Keratinocyte (primary cell): Measurements from ENCODE around the gene ADPRH. TPM values are rescaled to one million over a fixed set of nuclear protein-coding genes. Genes with fewer than 3 reads are reported as not detected.

Experiments
- DNase-seq: peaks from one replicate; pipeline ENCODE4 v3.0.0-alpha.2; 2011; ENCODE audit warnings: low read depth, missing footprints, low spot score
- FAIRE-seq: peaks from 2 replicates; lab custom pipeline; 2011; peaks lifted over from hg19 to GRCh38; lab: Jason Lieb, UNC
- H2AFZ ChIP-seq: 2 replicates; pipeline ENCODE4 v1.6.0; 2012; ENCODE audit warnings: low read length, control low read depth, inconsistent platforms; ENCODE audit not compliant: control insufficient read depth
- H3K27ac ChIP-seq: 2 replicates; pipeline ENCODE4 v1.5.1; 2011; ENCODE audit warnings: low read length; ENCODE audit not compliant: control insufficient read depth, insufficient read depth
- H3K27me3 ChIP-seq: 3 replicates; pipeline ENCODE4 v1.6.0; 2011; ENCODE audit warnings: low read length; ENCODE audit not compliant: control insufficient read depth, insufficient read depth; ENCODE audit errors: extremely low read depth
- H3K36me3 ChIP-seq, 2 experiments: 2 replicates in 1 of 2; 3 replicates in 1 of 2; pipeline ENCODE4 v1.5.1; 2011; ENCODE audit warnings: low read length in 2 of 2, mild to moderate bottlenecking in 1 of 2; ENCODE audit not compliant: control insufficient read depth in 2 of 2, insufficient read depth in 2 of 2; ENCODE audit errors: extremely low read depth in 1 of 2
- H3K4me1 ChIP-seq: 3 replicates; pipeline ENCODE4 v1.5.1; 2011; ENCODE audit warnings: low read length; ENCODE audit not compliant: control insufficient read depth, insufficient read depth; ENCODE audit errors: extremely low read depth
- H3K4me2 ChIP-seq: 3 replicates; pipeline ENCODE4 v1.6.0; 2011; ENCODE audit warnings: low read depth, low read length; ENCODE audit not compliant: control insufficient read depth, insufficient read depth; ENCODE audit errors: extremely low read depth
- H3K4me3 ChIP-seq, 3 experiments: fragments of 200-600 bp in 1 of 3; sonication (generic) in 1 of 3; 2 replicates in 2 of 3; 3 replicates in 1 of 3; pipeline ENCODE4 v1.5.1; 2011 to 2016; ENCODE audit warnings: low read length in 3 of 3, mild to moderate bottlenecking in 3 of 3, control low read depth in 2 of 3, inconsistent platforms in 1 of 3, low read depth in 1 of 3, mixed read lengths in 1 of 3, mixed run types in 1 of 3, moderate library complexity in 1 of 3; ENCODE audit not compliant: control insufficient read depth in 2 of 3, insufficient read depth in 2 of 3; ENCODE audit errors: extremely low read depth in 1 of 3
- H3K79me2 ChIP-seq: 2 replicates; pipeline ENCODE4 v1.6.0; 2012; ENCODE audit warnings: low read length; ENCODE audit not compliant: control insufficient read depth, insufficient read depth
- H3K9ac ChIP-seq: 3 replicates; pipeline ENCODE4 v1.6.0; 2011; ENCODE audit warnings: low read length; ENCODE audit not compliant: control insufficient read depth, insufficient read depth; ENCODE audit errors: extremely low read depth
- H3K9me1 ChIP-seq: 3 replicates; pipeline ENCODE4 v1.6.0; 2011; ENCODE audit warnings: low read length; ENCODE audit not compliant: control insufficient read depth, insufficient read depth; ENCODE audit errors: extremely low read depth
- H3K9me3 ChIP-seq: 2 replicates; pipeline ENCODE4 v1.5.1; 2012; ENCODE audit warnings: low read depth, low read length; ENCODE audit not compliant: control insufficient read depth
- H4K20me1 ChIP-seq: 3 replicates; pipeline ENCODE4 v1.6.0; 2011; ENCODE audit warnings: low read length; ENCODE audit not compliant: control insufficient read depth, insufficient read depth; ENCODE audit errors: extremely low read depth
- EZH2 ChIP-seq: IDR thresholded peaks from one replicate; pipeline ENCODE4 v1.6.1; 2012; ENCODE audit warnings: inconsistent platforms, mild to moderate bottlenecking, low read length, moderate library complexity
- dilution Hi-C: fragments of 300-500 bp; cut with MboI; formaldehyde crosslinking; loops from one replicate; pipeline ENCODE4 v1.7.0; 2020; ENCODE audit warnings: low sequenced_read_pairs; ENCODE audit not compliant: extremely low pct_ligation_motif_present
- polyA plus RNA-seq, 5 experiments: library from polyadenylated mRNA; depleted of rRNA in 3 of 5; stranded (reverse) in 3 of 5; stranded (forward) in 1 of 5; unstranded in 1 of 5; fragments of >200 nt; gene quantifications; 1 replicate in 1 of 5; 2 replicates in 3 of 5; 3 replicates in 1 of 5; pipeline versions ENCODE4 v1.2.1 to v1.2.3, GENCODE V29; 2011 to 2012; ENCODE audit warnings: missing spikeins in 2 of 5, low read depth in 1 of 5, low replicate concordance in 1 of 5
- TF ChIP-seq, protein P1 (sequence below), 3 experiments: IDR thresholded peaks in 1 of 3; conservative IDR thresholded peaks in 1 of 3; optimal IDR thresholded peaks in 1 of 3; 2 replicates in 2 of 3; 3 replicates in 1 of 3; pipeline versions ENCODE3 to v1.5.1; 2011; ENCODE audit warnings: low read length in 3 of 3, mild to moderate bottlenecking in 3 of 3, moderate library complexity in 2 of 3, control low read depth in 1 of 3, inconsistent platforms in 1 of 3; ENCODE audit not compliant: insufficient read depth in 2 of 3; ENCODE audit errors: extremely low read depth in 1 of 3

ADPRH gene
- polyA plus RNA-seq, 1 donor (not counting 4 experiments of a cell fraction or from before 2014, with no cell fraction given) = 0.39 TPM

DNA sequence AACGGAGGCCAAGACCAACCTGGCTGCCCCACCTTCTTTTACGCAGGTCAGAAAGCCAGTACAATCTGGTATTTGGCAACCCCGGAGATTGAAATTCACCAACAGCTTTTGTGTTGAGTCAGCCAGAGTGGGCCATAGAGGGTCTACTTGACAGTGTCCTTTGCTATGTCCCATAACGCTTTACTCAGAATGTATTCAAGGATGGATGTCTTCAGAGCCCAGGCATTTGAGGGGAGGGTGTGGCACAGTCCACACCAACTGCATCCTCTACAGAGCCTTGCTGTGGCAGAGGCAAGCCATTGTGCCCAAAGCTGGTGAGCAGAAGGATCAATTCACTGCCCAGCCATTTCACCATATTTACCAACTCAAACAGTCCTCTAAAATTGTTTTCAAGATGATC lies 36.8 kb downstream of the ADPRH start:
- FAIRE-seq = no peak
- no peak for TF ChIP-seq EZH2
- TF ChIP-seq, protein P1, sequence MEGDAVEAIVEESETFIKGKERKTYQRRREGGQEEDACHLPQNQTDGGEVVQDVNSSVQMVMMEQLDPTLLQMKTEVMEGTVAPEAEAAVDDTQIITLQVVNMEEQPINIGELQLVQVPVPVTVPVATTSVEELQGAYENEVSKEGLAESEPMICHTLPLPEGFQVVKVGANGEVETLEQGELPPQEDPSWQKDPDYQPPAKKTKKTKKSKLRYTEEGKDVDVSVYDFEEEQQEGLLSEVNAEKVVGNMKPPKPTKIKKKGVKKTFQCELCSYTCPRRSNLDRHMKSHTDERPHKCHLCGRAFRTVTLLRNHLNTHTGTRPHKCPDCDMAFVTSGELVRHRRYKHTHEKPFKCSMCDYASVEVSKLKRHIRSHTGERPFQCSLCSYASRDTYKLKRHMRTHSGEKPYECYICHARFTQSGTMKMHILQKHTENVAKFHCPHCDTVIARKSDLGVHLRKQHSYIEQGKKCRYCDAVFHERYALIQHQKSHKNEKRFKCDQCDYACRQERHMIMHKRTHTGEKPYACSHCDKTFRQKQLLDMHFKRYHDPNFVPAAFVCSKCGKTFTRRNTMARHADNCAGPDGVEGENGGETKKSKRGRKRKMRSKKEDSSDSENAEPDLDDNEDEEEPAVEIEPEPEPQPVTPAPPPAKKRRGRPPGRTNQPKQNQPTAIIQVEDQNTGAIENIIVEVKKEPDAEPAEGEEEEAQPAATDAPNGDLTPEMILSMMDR (optimal IDR thresholded peaks at IDR 0.05 in 1 of 3, IDR thresholded peaks at IDR 0.05 in 1 of 3, conservative IDR thresholded peaks at IDR 0.05 in 1 of 3; ENCODE audit: extremely low read depth in 1 of 3, insufficient read depth in 2 of 3, low read length in 3 of 3) = no peak

DNA sequence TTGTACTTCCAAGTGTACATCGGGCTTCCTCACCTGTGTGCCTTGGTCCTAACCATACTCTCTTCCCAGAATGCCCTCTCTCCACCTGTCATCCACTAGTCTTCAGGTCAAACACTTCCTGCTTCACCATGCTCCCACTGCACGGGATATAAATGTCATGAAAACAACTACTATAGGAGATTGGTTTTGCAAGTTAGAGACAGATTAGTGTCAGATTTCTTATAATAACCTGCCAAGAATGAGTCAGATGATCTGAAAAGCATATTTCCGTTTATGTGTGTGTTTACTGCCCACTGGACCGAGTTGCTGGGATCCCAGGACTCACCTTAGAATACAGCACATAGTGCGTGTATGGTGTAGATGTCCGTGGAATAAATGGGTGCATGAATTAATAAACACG lies 39.8 kb downstream of the ADPRH start:
- no peaks in the 10 kb centered on the region for H3K79me2 ChIP-seq
- H4K20me1 ChIP-seq = peaks cover 2% of the 10 kb centered on the region
- no peaks in the 10 kb centered on the region for H3K9me3 ChIP-seq
- dilution Hi-C loops = no loop called here
- no peak overlapping the region for H3K4me3 ChIP-seq
- TF ChIP-seq, protein P1 (optimal IDR thresholded peaks at IDR 0.05 in 1 of 3, IDR thresholded peaks at IDR 0.05 in 1 of 3, conservative IDR thresholded peaks at IDR 0.05 in 1 of 3; ENCODE audit: extremely low read depth in 1 of 3, insufficient read depth in 2 of 3, low read length in 3 of 3) = no peak
- no peak for TF ChIP-seq EZH2
- no peak overlapping the region for H3K9ac ChIP-seq
- DNase-seq = no peak
- H2AFZ ChIP-seq = no peak overlapping the region
- FAIRE-seq = no peak
- H3K27me3 ChIP-seq = peaks cover 5% of the 10 kb centered on the region
- no peak overlapping the region for H3K4me2 ChIP-seq
- H3K27ac ChIP-seq = no peak overlapping the region
- H3K9me1 ChIP-seq = no peaks in the 10 kb centered on the region
- no peaks in the 10 kb centered on the region for H3K36me3 ChIP-seq
- H3K4me1 ChIP-seq = no peaks in the 10 kb centered on the region

More for the DNA sequence above, 36.8 kb downstream of the ADPRH start:
- Histone ChIP-seq H3K9me1 (no peaks in the 10 kb centered on the region), H4K20me1 (peaks cover 2% of the 10 kb centered on the region), H3K27me3 (peaks cover 4% of the 10 kb centered on the region), H2AFZ (no peak overlapping the region), H3K4me1 (no peaks in the 10 kb centered on the region), H3K9ac (no peak overlapping the region), H3K36me3 (no peaks in the 10 kb centered on the region), H3K27ac (no peak overlapping the region), H3K9me3 (no peaks in the 10 kb centered on the region), H3K79me2 (no peaks in the 10 kb centered on the region), H3K4me2 (no peak overlapping the region), H3K4me3 (no peak overlapping the region)
- dilution Hi-C loops = no loop called here
- no peak for DNase-seq
